HG02678 (cell line): ENCODE results near the gene FRG2B.
A peak's percentile ranks its signal among the peaks of the same experiment; 100 is the strongest.
"Not testable (repeated sequence)": the region's sequence is repeated elsewhere in the genome, so short reads cannot be mapped to it uniquely, and the experiment has no call there.

Source experiments
- ATAC-seq: cut with Tn5 transposase; IDR thresholded peaks from one replicate; pipeline ENCODE4 v1.9.1; 2021; ENCODE audit warnings: mild to moderate bottlenecking, moderate library complexity; ENCODE audit not compliant: unreplicated experiment

The FRG2B gene

DNA sequence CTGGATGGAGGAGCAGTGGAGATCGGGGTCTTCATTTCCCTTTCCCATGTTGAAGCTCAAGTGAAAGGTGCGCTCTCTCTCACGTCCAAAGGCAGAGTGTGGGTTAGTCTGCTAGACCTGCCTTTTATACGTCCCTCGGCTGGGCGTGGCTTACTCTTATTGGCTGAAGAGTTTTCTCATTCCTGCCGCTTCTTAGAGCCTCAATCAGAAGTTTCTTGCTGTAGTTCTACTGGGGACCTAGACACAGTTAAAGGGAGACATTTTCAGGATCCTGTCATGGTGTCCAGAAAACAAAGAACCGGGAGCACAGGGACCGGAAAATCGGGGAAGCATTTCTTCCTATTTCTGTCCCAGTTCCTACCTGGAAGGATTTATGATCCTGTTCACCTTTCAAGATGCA is at the start of gene FRG2B:
TSS of gene FRG2B (minus strand) at position 101 of the 400 bp plus-strand sequence. CDS start at position 48, 53 bp downstream.
- ATAC-seq, result not testable (repeated sequence)

DNA sequence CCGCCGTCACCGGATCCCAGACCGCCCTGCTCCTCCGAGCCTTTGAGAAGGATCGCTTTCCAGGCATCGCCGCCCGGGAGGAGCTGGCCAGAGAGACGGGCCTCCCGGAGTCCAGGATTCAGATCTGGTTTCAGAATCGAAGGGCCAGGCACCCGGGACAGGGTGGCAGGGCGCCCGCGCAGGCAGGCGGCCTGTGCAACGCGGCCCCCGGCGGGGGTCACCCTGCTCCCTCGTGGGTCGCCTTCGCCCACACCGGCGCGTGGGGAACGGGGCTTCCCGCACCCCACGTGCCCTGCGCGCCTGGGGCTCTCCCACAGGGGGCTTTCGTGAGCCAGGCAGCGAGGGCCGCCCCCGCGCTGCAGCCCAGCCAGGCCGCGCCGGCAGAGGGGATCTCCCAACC is 40.9 kb upstream of the FRG2B start:
- ATAC-seq, result not testable (repeated sequence)

GRCh38 chr10:133663544-133664160 is 37.1 kb upstream of the FRG2B start:
- ATAC-seq, result not testable (repeated sequence)

- ATAC-seq, result not testable (repeated sequence)
Observed at GRCh38 chr10:133661122-133661521, 34.5 kb upstream of the FRG2B start.

DNA sequence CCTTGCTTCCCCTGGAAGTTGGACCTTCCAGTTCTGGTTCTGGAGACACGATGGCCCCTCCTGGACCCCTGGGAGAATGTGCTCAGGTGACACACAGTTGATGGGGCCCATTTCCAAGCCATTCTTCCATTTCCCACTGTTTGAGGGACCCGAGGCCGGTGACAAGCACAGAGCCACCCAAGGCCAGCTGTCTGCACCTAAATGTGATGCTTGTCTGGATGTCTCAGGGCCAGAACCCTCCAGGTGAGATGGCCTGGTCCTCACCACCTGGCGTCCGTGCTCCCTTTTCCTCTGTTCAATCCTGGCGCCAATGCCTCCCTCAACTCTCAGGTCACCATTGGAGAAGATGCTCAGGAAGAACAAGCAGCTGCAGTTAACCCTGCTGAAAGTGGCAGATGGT is 33.9 kb upstream of the FRG2B start:
- ATAC-seq, result not testable (repeated sequence)

DNA sequence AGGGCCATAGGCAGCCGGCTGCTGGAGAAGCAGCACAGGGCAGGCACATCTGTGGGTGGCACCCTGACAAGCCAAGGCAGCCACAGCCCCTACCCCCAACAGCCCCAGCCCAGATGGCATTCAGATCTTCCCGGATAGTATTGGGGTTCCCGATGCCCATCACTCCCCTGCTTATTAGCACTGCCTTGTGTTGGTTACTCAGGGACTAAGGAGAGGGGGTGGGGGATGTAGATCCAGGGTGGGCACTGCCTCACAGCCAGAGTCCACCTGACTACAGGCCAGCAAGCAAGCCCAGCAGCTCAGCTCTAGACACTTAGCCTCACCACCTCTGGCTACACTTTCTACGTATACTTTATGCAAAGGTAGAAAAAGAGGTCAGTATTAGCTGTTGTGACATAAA is 30.7 kb upstream of the FRG2B start:
- ATAC-seq, result not testable (repeated sequence)

DNA sequence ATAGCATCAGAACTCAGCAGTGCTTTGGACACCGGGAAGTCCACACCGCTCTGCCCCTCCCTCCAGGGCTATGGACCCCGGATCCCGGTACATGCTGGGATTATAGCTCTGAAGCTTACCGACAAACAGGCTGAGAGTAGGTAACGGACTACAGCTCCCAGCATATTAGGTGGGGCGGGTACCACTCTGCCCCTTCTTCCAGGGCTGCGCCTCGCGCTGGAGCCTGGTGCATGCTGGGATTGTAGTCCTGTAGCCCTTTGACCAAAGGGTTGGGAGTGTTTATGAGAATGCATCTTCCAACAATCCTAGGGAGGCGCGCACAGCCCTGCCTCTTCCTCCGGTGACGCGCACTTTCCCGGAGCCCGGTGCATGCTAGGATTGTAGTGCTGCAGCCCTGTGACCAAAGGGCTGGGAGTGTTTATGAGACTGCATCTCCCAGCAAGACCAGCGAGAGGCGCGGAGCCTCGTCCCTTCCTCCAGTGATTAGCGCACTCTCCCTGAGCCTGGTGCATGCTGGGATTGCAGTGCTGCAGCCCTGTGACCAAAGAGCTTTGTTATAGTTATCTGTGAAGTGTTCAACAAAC is 22.4 kb upstream of the FRG2B start:
- not testable (repeated sequence) for ATAC-seq

- peak; percentile 92 for ATAC-seq
Observed at GRCh38 chr10:133647075-133647748, 20.6 kb upstream of the FRG2B start.

GRCh38 chr10:133637846-133638235 is 11.2 kb upstream of the FRG2B start:
- ATAC-seq, result not testable (repeated sequence)

- peak; percentile 87 for ATAC-seq
Observed at GRCh38 chr10:133637202-133637845, 10.7 kb upstream of the FRG2B start.

- ATAC-seq, result not testable (repeated sequence)
Observed at GRCh38 chr10:133630723-133631249, 4.2 kb upstream of the FRG2B start.

GRCh38 chr10:133622544-133622943 is 4.1 kb downstream of the FRG2B start:
- ATAC-seq, result not testable (repeated sequence)

DNA sequence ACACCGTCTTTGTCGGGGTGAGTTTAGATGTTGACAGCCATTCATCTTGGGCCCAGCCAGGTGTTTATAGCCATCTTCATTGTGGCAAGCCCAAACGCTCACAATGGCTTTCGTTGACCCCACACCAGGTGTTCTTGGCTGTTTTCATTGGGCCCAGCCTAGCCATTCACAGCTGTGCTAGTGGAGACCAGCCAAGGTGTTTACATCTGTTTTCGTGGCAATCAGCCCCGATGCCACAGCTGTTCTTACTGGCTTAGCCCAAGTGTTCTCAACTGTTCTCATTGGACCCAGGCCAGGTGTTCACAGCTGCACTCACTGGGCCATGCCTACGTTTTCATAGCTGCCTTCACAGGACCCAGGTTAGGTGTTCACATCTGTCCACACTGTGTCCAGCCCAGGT is 7.7 kb downstream of the FRG2B start:
- ATAC-seq, result no peak

- ATAC-seq, result no peak
Observed at GRCh38 chr10:133617196-133617595, 9.4 kb downstream of the FRG2B start.

GRCh38 chr10:133616371-133617130 is 10.0 kb downstream of the FRG2B start:
- no peak for ATAC-seq

DNA sequence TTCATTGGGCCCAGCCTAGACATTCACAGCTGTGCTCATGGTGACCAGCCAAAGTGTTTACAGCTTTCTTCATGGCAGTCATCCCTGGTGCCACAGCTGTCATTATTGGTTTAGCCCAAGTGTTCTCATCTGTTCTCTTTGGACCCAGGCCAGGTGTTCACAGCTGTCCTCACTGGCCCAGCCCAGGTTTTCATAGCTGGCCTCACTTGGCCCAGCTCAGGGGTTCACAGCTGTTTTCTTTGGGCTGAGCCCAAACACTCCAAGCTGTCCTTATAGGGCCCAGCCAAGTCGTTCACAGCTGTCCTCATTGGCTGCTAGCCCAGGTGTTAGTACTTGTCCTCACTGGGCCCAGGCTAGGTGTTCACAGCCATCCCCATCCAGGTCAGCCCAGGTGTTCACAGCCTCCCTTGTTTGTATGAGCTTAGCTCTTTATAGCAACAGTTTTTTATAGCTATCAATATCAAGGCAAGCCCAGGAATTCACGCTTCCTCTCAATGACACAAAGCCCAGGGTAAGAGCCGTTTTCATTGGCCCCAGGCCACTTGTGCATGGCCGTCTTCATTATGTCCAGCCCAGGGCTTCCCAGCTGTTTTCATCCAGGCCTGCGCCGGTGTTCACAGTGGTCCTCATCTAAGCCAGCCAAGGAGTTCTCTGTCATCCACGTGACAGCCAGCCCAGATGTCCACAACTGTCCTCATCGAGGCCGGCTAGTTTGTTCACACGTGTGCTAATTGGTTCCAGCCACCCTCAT is 11.6 kb downstream of the FRG2B start:
- no peak for ATAC-seq

DNA sequence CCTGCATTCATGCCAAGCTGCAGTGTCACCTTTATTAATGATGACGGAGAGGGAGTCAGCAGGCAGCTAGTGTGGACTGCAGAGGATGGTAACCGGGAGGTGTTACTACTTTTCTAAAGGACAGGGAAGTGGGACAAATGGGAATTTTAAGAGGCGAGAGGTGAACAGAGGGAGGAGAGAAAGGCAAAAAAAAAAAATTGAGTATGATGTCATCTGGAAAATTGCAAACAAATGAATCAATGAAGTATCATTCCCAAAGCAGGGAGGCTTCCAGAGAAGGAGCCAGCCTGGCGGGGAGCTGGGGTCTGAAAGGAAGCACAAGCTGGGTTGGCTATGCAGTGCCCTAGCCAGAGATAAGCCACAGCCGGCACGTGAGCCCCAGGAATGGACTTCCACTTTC is 12.9 kb downstream of the FRG2B start:
- ATAC-seq, result no peak

GRCh38 chr10:133611079-133611478 is 15.5 kb downstream of the FRG2B start:
- ATAC-seq, result no peak

GRCh38 chr10:133608855-133609254 is 17.7 kb downstream of the FRG2B start:
- no peak for ATAC-seq

GRCh38 chr10:133603434-133603833 is 23.2 kb downstream of the FRG2B start:
- not testable (repeated sequence) for ATAC-seq
